HG03469 (cell line): Measurements from ENCODE around the gene NANP.
"Not testable (repeated sequence)": the region's sequence is repeated elsewhere in the genome, so short reads cannot be mapped to it uniquely, and the experiment has no call there.

Source experiments
- ATAC-seq: cut with Tn5 transposase; IDR thresholded peaks from one replicate; pipeline ENCODE4 v1.9.1; 2021; ENCODE audit warnings: mild to moderate bottlenecking, moderate library complexity, moderate number of reproducible peaks; ENCODE audit not compliant: unreplicated experiment

The NANP gene, protein sequence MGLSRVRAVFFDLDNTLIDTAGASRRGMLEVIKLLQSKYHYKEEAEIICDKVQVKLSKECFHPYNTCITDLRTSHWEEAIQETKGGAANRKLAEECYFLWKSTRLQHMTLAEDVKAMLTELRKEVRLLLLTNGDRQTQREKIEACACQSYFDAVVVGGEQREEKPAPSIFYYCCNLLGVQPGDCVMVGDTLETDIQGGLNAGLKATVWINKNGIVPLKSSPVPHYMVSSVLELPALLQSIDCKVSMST

DNA sequence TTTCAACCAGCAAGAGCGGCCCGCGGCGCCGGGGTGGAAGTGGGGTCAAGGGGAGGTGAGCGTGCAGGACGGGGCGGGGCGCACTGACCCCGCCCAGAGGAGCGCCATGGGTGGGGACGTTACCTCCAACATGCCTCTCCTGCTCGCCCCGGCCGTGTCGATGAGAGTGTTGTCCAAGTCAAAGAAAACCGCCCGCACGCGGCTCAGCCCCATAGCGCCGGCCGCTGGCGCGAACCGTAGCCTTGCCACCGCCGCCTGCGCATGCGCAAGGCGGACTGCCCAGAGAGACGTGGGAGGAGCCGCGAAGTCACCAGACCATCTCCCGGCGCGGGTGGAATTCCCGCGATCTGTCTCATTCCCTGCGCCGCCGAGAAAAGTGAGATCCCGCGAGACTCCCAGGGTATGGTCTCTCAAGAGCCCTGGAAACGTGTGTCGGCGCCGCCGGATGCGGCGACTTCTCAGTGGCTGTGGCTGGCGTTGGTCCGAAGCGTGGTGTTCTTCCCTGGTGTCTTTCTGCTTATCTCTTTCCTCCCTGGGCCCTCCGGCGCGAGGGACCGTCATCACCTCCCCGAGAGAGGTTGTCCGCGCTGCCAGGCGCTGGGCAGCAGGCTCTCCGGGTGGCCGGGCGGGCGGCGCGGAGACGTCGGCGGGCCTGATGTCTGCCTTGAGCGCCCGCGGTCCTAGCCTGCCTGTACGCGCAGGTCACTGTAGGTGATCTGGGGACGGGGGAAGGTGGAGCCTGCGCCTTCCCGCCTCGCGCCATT, at the start of gene NANP:
Gene NANP (minus strand): TSS at position 279 of the 764 bp plus-strand sequence. CDS start 66 bp downstream, at position 213.
- peak; percentile 60 for ATAC-seq

DNA sequence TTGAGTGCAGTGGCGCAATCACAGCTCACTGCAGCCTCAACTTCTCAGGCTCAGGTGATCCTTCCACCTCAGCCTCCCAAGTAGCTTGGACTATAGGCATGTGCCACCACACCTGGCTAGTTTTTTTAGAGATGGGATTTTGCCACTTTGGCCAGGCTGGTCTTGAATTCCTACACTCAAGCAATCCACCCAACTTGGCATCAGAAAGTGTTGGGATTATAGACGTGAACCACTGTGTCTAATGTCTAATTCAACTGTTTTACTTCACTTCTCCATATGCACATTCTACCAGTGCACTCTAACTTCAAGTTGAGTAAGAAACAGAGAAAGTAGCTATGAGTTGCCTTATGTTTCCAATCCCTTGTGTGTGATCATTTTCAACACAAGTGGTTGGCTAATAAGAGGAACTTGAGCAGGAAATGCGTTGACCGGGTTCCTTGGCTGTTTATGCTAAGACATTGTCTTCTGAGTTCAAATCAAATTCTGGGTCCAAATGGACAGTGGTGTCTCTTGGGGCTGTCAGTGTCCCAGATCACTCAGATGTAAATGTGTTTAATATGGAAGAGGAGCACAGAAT, 48.9 kb upstream of the NANP start:
- no peak for ATAC-seq

DNA sequence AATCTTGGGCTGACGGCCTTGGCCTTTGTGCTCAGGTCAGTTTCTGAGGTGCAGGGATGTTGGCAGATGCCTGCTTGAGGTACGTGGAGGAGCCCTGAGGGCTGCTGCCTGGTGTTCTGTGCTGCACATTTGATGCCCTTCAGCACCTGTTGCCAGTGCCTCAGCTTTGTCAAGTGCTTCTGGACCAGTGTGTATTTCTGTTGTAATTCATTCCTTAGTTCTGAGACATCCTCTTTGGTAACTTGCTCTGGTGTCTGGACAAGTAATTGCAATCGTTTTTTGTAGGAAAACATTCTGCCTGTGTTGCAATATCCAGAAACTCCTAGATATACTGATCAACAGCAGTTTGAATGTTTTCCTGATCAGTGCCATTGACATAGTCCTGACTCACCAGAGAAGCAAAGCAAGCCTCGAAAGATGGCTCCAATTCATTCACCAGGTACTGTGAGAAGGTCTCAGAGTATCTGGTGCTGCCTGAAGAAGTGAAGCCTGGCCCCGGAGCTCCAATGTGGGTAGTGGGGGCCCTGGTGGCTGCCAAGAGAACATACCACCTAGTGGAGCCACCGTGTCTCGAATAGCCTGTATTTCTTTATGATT, 46.1 kb upstream of the NANP start:
- ATAC-seq, result no peak

DNA sequence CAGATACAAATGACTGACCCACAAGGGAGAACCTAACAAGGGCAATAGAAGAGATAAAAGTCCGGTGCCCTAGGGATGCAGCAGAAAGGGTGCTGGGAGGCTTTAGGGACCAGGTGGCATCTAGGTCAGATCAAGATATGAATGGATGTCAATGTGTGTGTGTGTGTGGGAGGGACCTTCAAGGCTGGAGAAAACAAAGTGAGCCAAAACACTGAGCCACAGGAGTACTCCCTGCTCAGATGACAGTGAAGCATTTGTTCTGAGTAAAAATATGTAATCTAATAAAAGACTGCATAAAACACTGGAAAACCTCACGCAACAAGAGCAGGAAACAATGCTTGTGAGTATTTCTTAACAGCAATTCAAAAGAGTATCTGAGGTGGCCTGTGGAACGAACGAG, 44.6 kb upstream of the NANP start:
- no peak for ATAC-seq

DNA sequence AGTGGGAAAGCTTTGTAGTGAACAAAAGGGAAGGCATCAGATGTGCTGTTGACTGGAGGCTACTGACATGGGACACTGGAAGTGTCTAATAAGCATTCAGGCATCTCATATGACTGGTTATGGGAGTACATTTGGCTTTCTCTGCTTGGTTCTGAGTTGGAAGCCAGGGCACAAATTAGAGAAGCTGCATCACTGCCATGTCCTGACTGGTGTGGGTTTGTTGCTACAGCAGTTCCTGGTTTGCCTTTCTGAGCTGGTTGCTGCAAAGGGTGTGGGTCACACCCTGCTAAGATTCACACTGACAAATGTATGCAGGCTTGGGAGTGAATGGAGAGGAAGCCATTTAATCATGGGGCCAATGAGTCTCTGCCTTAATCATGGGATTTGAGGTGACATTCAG, 36.2 kb upstream of the NANP start:
- no peak for ATAC-seq

DNA sequence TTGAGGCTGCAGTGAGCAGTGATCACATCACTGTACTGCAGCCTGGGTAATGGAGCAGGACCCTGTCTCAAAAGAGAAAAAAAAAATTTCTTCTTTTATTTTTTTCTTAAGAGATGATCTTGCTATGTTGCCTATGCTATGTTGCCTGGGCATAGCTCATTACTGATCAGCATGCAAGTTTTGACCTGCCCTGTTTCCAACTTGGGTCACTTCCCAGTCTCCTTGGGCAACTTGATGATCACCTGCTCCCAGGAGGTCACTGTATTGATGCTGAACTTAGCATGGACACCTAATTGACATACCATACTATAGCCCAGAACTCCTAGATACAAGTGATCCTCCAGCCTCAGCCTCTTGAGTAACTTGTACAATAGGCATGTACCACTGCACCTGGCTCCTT, 30.7 kb upstream of the NANP start:
- ATAC-seq, result no peak

DNA sequence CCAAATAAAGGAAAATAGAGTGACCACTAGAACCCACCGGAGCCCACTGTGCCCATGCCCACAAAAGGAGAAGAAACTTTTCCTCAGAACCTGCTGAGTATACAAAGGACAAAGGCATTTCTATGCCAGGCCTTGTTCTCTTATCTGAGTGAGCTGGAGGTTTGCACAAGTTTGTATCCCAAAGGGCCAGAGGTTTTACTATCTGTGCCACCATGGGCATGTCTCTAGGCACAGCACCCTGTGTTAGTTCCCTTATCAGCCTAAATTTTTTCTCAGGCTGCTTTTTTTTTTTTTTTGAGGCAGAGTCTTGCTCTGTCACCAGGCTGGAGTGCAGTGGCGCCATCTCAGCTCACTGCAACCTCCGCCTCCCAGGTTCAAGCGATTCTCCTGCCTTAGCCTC, 29.1 kb upstream of the NANP start:
- not testable (repeated sequence) for ATAC-seq

DNA sequence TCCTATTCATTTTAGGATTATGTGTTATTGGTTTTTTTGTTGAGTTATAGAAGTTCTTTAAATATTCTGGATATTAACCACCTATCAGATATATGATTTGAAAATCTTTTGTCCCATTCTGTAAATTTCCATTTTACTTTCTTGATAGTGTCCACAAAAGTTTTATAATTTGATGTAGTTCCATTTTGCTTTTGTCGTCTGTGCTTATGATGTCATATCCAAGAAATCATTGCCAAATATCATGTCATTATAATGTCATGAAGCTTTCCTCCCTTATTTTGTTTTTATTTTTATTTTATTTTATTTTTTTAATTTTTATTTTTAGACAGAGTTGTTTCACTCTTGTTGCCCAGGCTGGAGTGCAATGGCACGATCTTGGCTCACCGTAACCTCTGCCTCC, 21.0 kb upstream of the NANP start:
- ATAC-seq, result no peak

DNA sequence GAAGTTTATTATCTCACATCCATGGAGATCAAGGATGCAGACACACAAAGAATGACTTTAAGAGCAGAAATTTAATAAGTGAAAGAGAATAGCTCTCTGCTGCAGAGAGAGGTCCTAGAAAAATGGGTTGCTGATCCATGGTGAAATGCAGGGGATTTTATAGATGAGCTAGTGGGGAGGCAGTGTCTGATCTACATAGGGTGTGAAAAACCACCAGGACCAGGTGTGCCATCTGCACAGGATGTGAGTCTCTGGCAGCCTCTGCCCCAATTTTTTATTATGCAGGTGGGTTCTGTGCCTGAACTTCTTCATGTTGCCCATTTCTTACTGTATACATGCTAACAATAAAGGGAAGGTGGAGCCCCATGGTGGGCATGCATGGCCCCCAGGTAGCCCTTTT, 19.9 kb upstream of the NANP start:
- ATAC-seq, result no peak

DNA sequence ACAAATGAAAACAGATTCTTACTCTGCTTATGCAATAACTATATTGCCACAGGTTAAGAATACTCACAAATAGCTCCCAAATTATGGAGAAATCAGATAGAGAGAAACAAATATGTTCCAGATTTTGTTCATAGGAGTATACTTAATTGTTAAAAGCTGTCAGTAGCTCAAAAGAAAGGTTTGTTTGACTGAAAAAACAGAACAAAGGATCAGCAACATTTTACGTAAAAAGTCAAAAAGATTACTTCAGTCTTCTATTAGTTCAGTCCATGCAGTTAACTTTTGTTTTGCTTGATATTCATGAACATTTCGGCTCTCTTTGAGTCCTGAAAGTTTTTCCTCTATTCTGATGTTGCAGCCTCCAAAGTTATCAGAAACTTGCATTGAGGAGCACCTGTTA, 13.4 kb upstream of the NANP start:
- no peak for ATAC-seq

DNA sequence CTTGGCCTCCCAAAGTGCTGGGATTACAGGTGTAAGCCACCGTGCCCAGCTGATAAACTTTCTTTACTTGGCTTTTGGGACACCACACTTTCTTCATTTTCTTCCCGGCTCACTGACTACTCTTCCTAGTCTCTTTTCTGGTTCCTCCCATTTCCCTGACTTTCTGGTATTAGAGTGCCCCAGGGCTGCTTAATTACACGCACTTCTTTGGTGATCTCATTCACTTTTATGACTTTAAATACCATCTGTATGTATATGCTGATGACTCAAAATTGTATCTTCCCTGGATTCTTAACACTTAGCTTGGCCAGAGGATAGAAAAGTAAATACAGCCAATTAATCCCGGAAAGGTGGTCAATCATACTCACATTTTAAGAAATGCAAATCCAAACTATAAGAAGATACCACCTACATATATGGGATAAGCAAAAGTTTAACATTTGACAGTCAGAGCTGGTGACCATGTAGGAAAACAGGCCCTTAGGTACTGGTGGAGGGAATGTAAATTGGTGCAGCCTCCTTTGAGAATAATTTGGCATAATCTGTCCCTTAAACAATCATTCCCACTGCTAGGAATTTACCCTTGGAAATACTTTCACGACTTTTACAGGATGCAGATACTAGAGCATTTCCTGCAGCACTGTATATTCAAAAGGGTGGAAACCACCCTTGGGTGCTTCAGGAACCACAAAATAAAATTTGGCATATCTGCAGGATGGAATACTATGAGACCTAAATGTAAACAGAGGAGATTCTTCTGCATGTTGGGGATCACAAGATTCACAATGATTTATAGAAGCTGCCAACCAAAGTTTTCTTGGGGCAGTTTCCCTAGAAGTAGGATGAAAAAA, 9.4 kb upstream of the NANP start:
- no peak for ATAC-seq

DNA sequence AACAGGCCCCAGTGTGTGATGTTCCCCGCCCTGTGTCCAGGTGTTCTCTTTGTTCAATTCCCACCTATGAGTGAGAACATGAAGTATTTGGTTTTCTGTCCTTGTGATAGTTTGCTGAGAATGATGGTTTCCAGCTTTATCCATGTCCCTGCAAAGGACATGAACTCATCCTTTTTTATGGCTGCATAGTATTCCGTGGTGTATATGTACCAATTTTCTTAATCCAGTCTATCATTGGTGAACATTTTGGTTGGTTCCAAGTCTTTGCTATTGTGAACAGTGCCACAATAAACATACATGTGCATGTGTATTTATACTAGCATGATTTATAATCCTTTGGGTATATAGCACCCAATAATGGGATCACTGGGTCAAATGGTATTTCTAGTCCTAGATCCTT, 6.8 kb upstream of the NANP start:
- not testable (repeated sequence) for ATAC-seq

DNA sequence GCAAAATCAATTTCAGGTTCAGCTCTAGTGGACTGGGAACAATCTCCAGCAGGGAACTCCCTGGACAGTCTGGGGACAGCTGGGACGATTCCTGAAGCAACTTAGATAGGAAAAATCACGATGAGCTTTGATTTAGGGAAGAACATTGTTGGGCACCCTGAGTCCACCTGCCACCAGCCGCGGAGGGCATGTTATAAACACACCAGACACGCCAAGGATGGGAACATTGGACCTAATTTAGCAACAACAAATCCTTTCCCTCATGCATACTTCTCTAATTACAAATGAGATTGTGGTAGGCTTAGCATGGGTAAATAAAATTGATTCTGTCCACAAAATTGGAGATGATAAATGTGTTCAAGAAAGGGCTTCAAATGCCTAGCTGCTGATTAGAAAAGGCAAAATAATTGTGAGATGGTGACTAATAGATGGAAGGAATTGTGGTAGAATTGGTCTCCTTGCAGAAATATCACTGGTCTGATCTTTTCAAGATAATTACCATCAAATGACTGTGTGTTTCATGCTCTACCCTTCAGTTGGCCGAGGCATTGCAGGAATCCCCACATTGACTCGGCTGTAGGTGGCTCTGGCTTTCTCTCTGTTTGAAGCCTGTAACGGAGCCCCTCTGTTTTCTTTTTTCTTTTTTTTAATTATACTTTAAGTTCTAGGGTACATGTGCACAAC, 6.1 kb upstream of the NANP start:
- no peak for ATAC-seq

DNA sequence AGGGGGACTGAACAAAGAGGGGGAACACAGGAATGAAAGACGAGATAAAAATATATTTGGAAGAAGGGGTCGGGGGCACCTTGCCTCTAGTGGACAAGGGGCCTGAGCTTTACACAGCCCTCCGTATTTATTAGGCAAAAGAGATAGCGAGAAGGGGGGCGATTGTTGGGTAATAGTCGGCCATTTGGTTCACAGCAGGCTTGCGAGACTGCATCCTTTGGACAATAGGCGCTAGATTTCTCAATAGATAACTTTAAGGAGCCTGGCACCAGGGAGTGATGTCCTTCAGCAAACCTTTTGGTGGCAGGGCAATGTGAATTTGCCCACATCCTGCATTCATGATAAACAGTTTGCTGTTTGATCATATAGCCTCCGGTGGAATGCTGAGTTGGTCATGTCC, 3.0 kb upstream of the NANP start:
- no peak for ATAC-seq

DNA sequence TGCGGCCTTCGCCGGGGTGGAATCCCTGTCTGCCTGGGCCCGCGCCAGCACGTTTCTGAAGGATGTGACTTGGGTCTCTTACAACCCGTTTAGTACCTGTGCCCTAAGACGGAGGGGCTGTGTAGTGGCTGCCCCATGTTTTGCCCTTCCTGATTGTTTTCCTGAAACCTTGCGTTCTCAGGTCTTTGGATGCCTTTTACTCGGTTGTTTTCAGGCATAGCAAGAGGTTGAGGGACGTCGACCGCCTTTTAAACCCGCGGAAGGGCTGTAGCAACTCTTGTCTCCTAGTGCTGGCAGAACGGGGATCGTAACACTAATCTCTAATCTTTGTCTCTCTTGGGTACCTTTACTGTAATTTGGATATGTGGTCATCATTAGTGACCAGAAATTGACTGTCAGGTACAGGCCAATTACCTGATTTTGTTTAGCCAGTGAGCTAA, 706 bp upstream of the NANP start:
- ATAC-seq, result no peak

DNA sequence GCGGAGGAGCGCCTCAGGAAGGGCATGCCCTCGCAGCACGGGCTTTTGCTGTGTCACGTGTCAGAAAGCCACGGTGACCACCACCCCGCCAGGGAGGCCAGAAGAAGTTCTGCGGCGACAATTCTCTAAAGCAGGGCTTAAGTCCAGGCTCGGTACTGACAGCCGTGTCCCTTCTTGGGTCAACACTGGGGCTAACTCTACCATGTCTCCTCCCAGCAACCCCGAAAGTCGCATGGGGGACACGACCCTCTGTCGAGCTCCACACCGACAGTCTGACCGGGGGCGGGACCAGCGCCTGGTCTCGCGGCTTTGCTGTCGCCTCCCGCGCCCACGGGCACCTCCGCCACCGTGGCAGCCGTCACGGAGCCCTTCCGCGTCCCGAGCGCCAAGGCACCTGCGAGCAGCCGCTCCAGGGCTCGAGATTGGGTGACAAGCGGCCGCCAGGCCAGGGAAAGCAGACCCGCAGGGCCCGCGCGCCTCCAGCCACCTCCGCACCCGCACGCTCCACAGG, 534 bp downstream of the NANP start:
- ATAC-seq, result no peak

DNA sequence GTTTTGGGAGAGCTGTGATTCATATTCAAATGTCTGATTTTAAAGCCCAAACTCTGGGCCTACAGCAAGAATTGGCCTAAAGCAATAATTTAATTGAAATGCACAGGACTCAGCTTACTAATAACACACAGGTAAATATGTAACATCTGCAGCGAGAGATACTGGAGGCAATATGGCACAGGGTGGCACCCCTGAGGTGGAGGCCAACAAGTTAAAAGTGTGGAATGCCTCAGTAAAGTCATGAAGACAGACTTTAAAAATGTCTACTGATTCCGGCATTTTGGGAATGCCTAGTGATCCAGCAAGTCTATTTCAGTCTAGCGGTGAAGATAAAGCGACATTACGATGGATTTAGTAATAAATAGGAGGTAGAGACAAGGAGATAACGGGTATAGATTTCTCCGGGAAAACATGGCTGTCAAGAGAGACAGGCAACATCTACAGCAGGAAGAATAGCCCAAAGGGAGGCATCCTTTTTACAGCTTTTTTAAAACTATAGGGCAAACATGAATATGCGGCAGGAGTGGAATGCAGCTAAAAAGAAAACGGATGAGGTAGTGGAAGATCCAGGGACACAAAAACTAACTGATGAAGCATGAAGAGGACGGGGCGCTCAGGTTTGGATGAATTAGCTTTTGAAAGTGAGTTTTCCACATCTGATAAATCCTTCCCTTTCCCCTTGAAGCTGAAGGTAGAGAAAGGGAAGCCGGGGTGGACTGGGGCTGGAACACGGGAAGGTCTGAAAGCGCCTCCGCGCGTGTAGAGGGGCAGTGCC, 1.2 kb downstream of the NANP start:
- no peak for ATAC-seq

DNA sequence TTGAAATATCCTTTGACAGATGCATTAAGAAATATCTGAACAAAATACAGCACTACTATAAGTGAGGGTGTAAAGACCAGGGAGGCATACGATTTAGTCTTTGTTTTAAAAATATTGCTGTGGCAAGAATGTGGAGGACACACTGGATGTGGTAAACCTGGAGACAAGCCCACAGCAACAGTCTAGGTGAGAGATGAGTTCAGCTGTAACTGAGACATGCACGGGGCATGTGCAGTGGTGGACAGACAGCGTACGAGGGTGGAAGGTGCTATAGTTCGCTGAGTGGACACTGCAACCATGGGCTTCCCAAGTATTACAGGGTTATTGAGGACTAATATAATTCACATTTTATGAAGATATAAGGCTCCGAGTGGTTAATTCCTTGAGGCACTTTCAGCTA, 1.8 kb downstream of the NANP start:
- no peak for ATAC-seq

DNA sequence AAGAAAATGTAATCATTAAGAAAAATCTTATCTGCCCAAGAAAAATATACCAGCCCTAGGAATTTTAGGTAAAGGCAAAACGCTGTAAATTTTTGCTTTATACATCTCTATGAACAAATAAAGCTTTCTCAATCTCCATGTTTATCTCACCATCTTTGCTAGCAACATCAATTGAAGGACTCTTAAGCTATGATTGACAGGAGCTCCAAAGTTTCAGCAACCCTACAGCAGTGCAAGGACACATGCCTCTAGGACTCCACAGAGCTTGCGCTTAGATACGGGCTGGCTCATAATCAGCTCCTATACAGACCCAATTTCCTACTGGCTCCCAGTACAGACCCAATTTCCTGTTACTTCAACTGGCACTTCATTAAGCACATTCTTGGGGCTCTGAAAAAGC, 4.3 kb downstream of the NANP start:
- no peak for ATAC-seq
